Lower lobe of right lung (tissue), 2 donors: ENCODE results near the gene KCNK10. TPM values are rescaled to one million over a fixed set of nuclear protein-coding genes. Genes with fewer than 3 reads are reported as not detected.

Source experiments
- ATAC-seq, 2 donors: fragments of 200-7000 bp; cut with Tn5 transposase; one replicate each; pipeline ENCODE4 v1.9.1; 2020 to 2022; ENCODE audit warnings: mild to moderate bottlenecking in 2 of 2, moderate library complexity in 2 of 2
- DNase-seq: peaks from one replicate; pipeline ENCODE4 v3.0.0-alpha.2; 2020
- H3K27ac ChIP-seq: fragments of 200-600 bp; one replicate; pipeline ENCODE4 v1.8.0; 2022
- H3K27me3 ChIP-seq: fragments of 200-600 bp; one replicate; pipeline ENCODE4 v1.8.0; 2022; ENCODE audit warnings: low read depth
- H3K36me3 ChIP-seq: fragments of 200-600 bp; one replicate; pipeline ENCODE4 v1.8.0; 2022; ENCODE audit warnings: mild to moderate bottlenecking
- H3K4me1 ChIP-seq: fragments of 200-600 bp; one replicate; pipeline ENCODE4 v1.8.0; 2022
- H3K4me3 ChIP-seq: fragments of 200-600 bp; one replicate; pipeline ENCODE4 v1.8.0; 2022; ENCODE audit warnings: mild to moderate bottlenecking
- H3K9me3 ChIP-seq: fragments of 200-600 bp; one replicate; pipeline ENCODE4 v1.8.0; 2022
- CTCF ChIP-seq: fragments of 200-600 bp; IDR thresholded peaks from one replicate; pipeline ENCODE4 v1.8.0; 2022; ENCODE audit warnings: antibody characterized with exemption, mild to moderate bottlenecking
- intact Hi-C: fragments of 100-400 bp; cut with DNase I; formaldehyde crosslinking; loops from one replicate; pipeline ENCODE4 v1.11.0; 2022
- total RNA-seq: library from RNA; stranded (reverse); fragmentation: NEBNext Ultra II Directional; extraction: Animal tissue kit (Norgen Biotek cat#: 25700); gene quantifications from one replicate; pipeline ENCODE4 v1.2.1, GENCODE V29; 2021
- donor health status: DM: no; HTN: yes; CAD: no; lungs with severe emphysema.

The KCNK10 gene
- total RNA-seq, 1 donor from 2014 or later = not detected

GRCh38 chr14:88163731-88164255 lies 159.3 kb downstream of the KCNK10 start:
- DNase-seq (no peak), ATAC-seq (no peak)
- intact Hi-C loops = no loop called here
- no peak for TF ChIP-seq CTCF
- no peaks in the 10 kb centered on the region for H3K27me3 ChIP-seq
- H3K4me3 ChIP-seq = no peak overlapping the region
- no peaks in the 10 kb centered on the region for H3K4me1 ChIP-seq
- H3K9me3 ChIP-seq = no peaks in the 10 kb centered on the region
- no peak overlapping the region for H3K27ac ChIP-seq
- H3K36me3 ChIP-seq = no peaks in the 10 kb centered on the region

- H3K36me3 ChIP-seq = no peaks in the 10 kb centered on the region
- no peak overlapping the region for H3K27ac ChIP-seq
- intact Hi-C loops = no loop called here
- DNase-seq = no peak
- no peaks in the 10 kb centered on the region for H3K9me3 ChIP-seq
- no peak overlapping the region for H3K4me3 ChIP-seq
- no peaks in the 10 kb centered on the region for H3K4me1 ChIP-seq
- no peak for ATAC-seq
- TF ChIP-seq CTCF = no peak
- H3K27me3 ChIP-seq = no peaks in the 10 kb centered on the region
Measured at GRCh38 chr14:88156127-88156526, 166.9 kb downstream of the KCNK10 start.

GRCh38 chr14:88154926-88155325 lies 168.1 kb downstream of the KCNK10 start:
- TF ChIP-seq CTCF = no peak
- no peak for DNase-seq
- intact Hi-C loops = no loop called here
- no peaks in the 10 kb centered on the region for H3K9me3 ChIP-seq
- no peaks in the 10 kb centered on the region for H3K36me3 ChIP-seq
- H3K4me3 ChIP-seq = no peak overlapping the region
- ATAC-seq = no peak
- no peaks in the 10 kb centered on the region for H3K4me1 ChIP-seq
- H3K27me3 ChIP-seq = no peaks in the 10 kb centered on the region
- H3K27ac ChIP-seq = no peak overlapping the region

- Histone ChIP-seq H3K4me1 (no peaks in the 10 kb centered on the region), H3K9me3 (no peaks in the 10 kb centered on the region), H3K4me3 (no peak overlapping the region), H3K27ac (no peak overlapping the region), H3K36me3 (no peaks in the 10 kb centered on the region), H3K27me3 (no peaks in the 10 kb centered on the region)
- TF ChIP-seq CTCF = no peak
- intact Hi-C loops = no loop called here
- ATAC-seq (no peak), DNase-seq (no peak)
Measured at GRCh38 chr14:88154321-88154720, 168.7 kb downstream of the KCNK10 start.

GRCh38 chr14:88146881-88147649 lies 176.0 kb downstream of the KCNK10 start:
- Histone ChIP-seq H3K9me3 (no peaks in the 10 kb centered on the region), H3K4me1 (no peaks in the 10 kb centered on the region), H3K27ac (no peak overlapping the region), H3K27me3 (no peaks in the 10 kb centered on the region), H3K36me3 (no peaks in the 10 kb centered on the region), H3K4me3 (no peak overlapping the region)
- DNase-seq (no peak), ATAC-seq (peak in 1 of 2 donors; percentile 27)
- intact Hi-C loops = no loop called here
- no peak for TF ChIP-seq CTCF
